Adrenal gland (tissue), 12 donors: ENCODE measurements around the gene CEP104. TPM values are rescaled to one million over a fixed set of nuclear protein-coding genes. Genes with fewer than 3 reads are reported as not detected.
A peak's percentile ranks its signal among the peaks of the same experiment; 100 is the strongest.

Experiments
- DNase-seq, 7 donors: peaks; one replicate each; pipeline ENCODE4 v3.0.0-alpha.2; 2019 to 2020
- H3K27ac ChIP-seq, 5 donors: fragments of 200-600 bp; sonication (generic) in 4 of 5; 1 replicate in 3 of 5; 2 replicates in 2 of 5; pipeline versions ENCODE4 v1.5.1 to v1.8.0; 2016 to 2020; ENCODE audit warnings: mild to moderate bottlenecking in 1 of 5
- H3K27me3 ChIP-seq: fragments of 200-600 bp; 2 replicates; pipeline ENCODE4 v1.8.0; 2021
- H3K36me3 ChIP-seq, 2 donors: fragments of 200-600 bp; replicated peaks in 1 of 2; 1 replicate in 1 of 2; 2 replicates in 1 of 2; pipeline versions ENCODE4 v1.5.1 to v1.8.0; 2018 to 2022
- H3K4me1 ChIP-seq, 2 donors: fragments of 200-600 bp; replicated peaks in 1 of 2; 1 replicate in 1 of 2; 2 replicates in 1 of 2; pipeline versions ENCODE4 v1.5.1 to v1.8.0; 2018 to 2021
- H3K4me3 ChIP-seq, 4 donors: fragments of 200-600 bp; sonication (generic) in 3 of 4; one replicate each; pipeline ENCODE4 v1.5.1; 2016 to 2018
- H3K9me3 ChIP-seq, 3 donors: fragments of 200-600 bp; sonication (generic) in 1 of 3; replicated peaks in 1 of 3; 1 replicate in 2 of 3; 2 replicates in 1 of 3; pipeline versions ENCODE4 v1.5.1 to v1.8.0; 2016 to 2021
- CTCF ChIP-seq, 6 experiments: fragments of 450-650 bp in 4 of 6; fragments of 200-600 bp in 2 of 6; sonication (generic) in 1 of 6; IDR thresholded peaks; 1 replicate in 5 of 6; 2 replicates in 1 of 6; pipeline versions ENCODE4 v1.5.1 to v1.8.0; 2016 to 2021; ENCODE audit warnings: antibody characterized with exemption in 6 of 6, mild to moderate bottlenecking in 2 of 6, moderate library complexity in 1 of 6
- POLR2A ChIP-seq, 2 donors: fragments of 450-650 bp; IDR thresholded peaks; one replicate each; pipeline ENCODE4 v1.6.1; 2017; ENCODE audit warnings: antibody characterized with exemption in 2 of 2, mild to moderate bottlenecking in 2 of 2, moderate library complexity in 1 of 2
- WGBS, 4 donors: extraction: QIAGEN DNeasy Blood & Tissue Kit in 2 of 4; methylation state at CpG; one replicate each; pipeline versions ENCODE4 v1.1.5 to v1.1.7; 2013 to 2017; 5-methylcytosine and 5-hydroxymethylcytosine counted together
- intact Hi-C, 2 donors: fragments of 100-400 bp; cut with DNase I; formaldehyde crosslinking; loops; one replicate each; pipeline versions ENCODE4 v1.14.1 to v1.15.0; 2022 to 2023
- polyA plus RNA-seq, 3 donors: library from polyadenylated mRNA; stranded (reverse); fragments of 200-250 nt in 2 of 3; fragments of 350-450 nt in 1 of 3; fragmentation: Illumina TruSeq in 1 of 3; extraction: RNeasy Lipid Tissue Mini Kit (QIAGEN cat#74804) in 1 of 3; gene quantifications; one replicate each; pipeline ENCODE4 v1.2.3, GENCODE V29; 2013 to 2014
- total RNA-seq, 9 donors: library from RNA; depleted of rRNA in 4 of 9; stranded (reverse); fragments of >200 nt in 4 of 9; fragments of 120-200 nt in 1 of 9; fragmentation: NEBNext Ultra II Directional in 1 of 9; extraction: Animal tissue kit (Norgen Biotek cat#: 25700) in 1 of 9; gene quantifications; one replicate each; pipeline versions ENCODE4 v1.1.0 to v1.2.4, GENCODE V29; 2013 to 2023
- donor health status: healthy with polysubstance abuse.
- donor health status: Bipolar disorder and iron deficiency.
- donor health status: DM: yes; HTN: yes; CAD: no.
- donor health status: DM: no; HTN: no; CAD: no.
- donor health status: DM: no; HTN: no; CAD: no.
- donor health status: DM: yes; HTN: yes; CAD: no.

Gene CEP104
- total and polyA plus RNA-seq, 12 donors, result 13.6 to 80.9 (median 38.1) TPM

- intact Hi-C loops, result no loop called here
- WGBS, 4 donors, result 72 to 76% (median 74%) methylated on average over 10 of the region's 10 CpGs
- H3K4me3 ChIP-seq, result no peak overlapping the region
- no peaks in the 10 kb centered on the region for H3K4me1 ChIP-seq
- H3K27ac ChIP-seq, result no peak overlapping the region
- DNase-seq, result peak in 1 of 7 donors; percentile 3
- H3K9me3 ChIP-seq, result no peaks in the 10 kb centered on the region
- TF ChIP-seq POLR2A (IDR thresholded peaks at IDR 0.05), result no peak
- TF ChIP-seq CTCF (IDR thresholded peaks at IDR 0.05), result no peak
- H3K27me3 ChIP-seq, result no peaks in the 10 kb centered on the region
- H3K36me3 ChIP-seq, result peaks cover 0 to 62% of the 10 kb centered on the region in 2 donors
Measured at GRCh38 chr1:3819771-3820200, 37.2 kb downstream of the CEP104 start.

GRCh38 chr1:3817821-3818597, 39.0 kb downstream of the CEP104 start:
- Histone ChIP-seq H3K36me3 (peaks cover 0 to 59% of the 10 kb centered on the region in 2 donors), H3K27ac (no peak overlapping the region), H3K27me3 (no peaks in the 10 kb centered on the region), H3K4me1 (no peaks in the 10 kb centered on the region), H3K9me3 (no peaks in the 10 kb centered on the region), H3K4me3 (no peak overlapping the region)
- TF ChIP-seq POLR2A (IDR thresholded peaks at IDR 0.05), result no peak
- no peak for TF ChIP-seq CTCF (IDR thresholded peaks at IDR 0.05)
- 92 to 93% (median 93%) methylated on average over 23 to 28 of the region's 28 CpGs for WGBS, 4 donors
- intact Hi-C loops, result no loop called here
- peak in 1 of 7 donors; percentile 13 for DNase-seq

GRCh38 chr1:3817138-3817740, 39.8 kb downstream of the CEP104 start:
- Histone ChIP-seq H3K9me3 (no peaks in the 10 kb centered on the region), H3K36me3 (peaks cover 0 to 52% of the 10 kb centered on the region in 2 donors), H3K27me3 (no peaks in the 10 kb centered on the region), H3K27ac (no peak overlapping the region), H3K4me3 (no peak overlapping the region), H3K4me1 (no peaks in the 10 kb centered on the region)
- no peak for DNase-seq
- TF ChIP-seq POLR2A (IDR thresholded peaks at IDR 0.05) (no peak), CTCF (IDR thresholded peaks at IDR 0.05) (no peak)
- WGBS, 4 donors, result 92 to 96% (median 95%) methylated on average over 15 to 17 of the region's 17 CpGs
- intact Hi-C loops, result no loop called here

- no peak overlapping the region for H3K27ac ChIP-seq
- H3K4me3 ChIP-seq, result no peak overlapping the region
- no peak for TF ChIP-seq CTCF (IDR thresholded peaks at IDR 0.05)
- TF ChIP-seq POLR2A (IDR thresholded peaks at IDR 0.05), result no peak
- H3K36me3 ChIP-seq, result peaks cover 0 to 46% of the 10 kb centered on the region in 2 donors
- H3K4me1 ChIP-seq, result no peaks in the 10 kb centered on the region
- intact Hi-C loops, result no loop called here
- H3K27me3 ChIP-seq, result no peaks in the 10 kb centered on the region
- 89 to 92% (median 91%) methylated on average over 18 to 38 of the region's 38 CpGs for WGBS, 4 donors
- no peak for DNase-seq
- no peaks in the 10 kb centered on the region for H3K9me3 ChIP-seq
Measured at GRCh38 chr1:3816331-3817137, 40.5 kb downstream of the CEP104 start.
